T-helper 1 cell (primary cell): Measurements from ENCODE around the gene MCC.

ENCODE experiments used
- DNase-seq, 5 donors: peaks; one replicate each; pipeline ENCODE4 v3.0.0-alpha.2; 2012 to 2020

MCC gene

GRCh38 chr5:113268232-113268631 is 220.0 kb downstream of the MCC start:
- no peak for DNase-seq

DNA sequence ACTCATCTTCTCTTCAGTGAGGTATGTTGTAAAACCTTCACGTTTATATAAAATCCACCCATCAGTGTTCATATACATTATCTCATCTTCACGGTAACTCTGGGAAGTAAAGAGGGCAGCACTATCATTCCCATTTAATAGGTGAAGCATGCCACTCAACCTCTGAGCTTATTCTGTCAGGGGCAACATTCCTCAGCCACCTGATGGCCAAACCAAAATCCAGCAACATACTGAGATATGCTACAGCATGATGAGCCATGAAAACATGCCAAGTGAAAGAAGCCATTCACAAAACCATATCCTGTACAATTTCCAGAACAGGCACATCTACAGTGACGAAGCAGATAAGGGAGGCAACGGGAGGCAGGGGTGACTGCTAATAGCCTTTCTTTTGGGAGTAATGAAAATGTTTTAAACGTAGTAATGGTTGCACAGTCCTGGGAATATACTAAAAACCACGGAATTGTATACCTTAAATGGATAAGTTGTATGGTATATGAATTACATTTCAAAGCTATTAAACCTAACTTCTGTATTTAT is 220.8 kb downstream of the MCC start:
- no peak for DNase-seq

GRCh38 chr5:113266913-113267227 is 221.4 kb downstream of the MCC start:
- DNase-seq: no peak

GRCh38 chr5:113266227-113266912 is 221.9 kb downstream of the MCC start:
- DNase-seq: no peak

- no peak for DNase-seq
These were observed 223.1 kb downstream of the MCC start for GRCh38 chr5:113265190-113265589.

GRCh38 chr5:113264046-113264445 is 224.2 kb downstream of the MCC start:
- no peak for DNase-seq

DNA sequence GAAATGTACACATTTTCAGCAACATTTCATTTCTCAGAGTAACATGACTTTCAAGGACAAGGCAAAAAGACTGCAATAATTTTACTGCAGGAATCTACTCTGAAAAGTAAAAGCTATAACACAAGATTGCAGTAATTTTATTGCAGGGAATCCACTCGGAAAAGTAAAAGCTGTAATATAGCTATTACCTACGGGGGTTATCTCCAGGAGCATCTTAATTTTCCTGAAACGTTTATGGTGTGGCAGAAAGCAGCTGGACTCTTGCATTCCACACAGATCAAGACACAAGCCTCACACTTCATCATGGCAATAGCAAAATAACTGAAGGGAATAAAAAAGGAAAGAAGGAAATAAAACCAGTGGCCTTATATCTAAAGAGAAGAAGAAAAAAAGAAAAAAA is 224.7 kb downstream of the MCC start:
- no peak for DNase-seq

DNA sequence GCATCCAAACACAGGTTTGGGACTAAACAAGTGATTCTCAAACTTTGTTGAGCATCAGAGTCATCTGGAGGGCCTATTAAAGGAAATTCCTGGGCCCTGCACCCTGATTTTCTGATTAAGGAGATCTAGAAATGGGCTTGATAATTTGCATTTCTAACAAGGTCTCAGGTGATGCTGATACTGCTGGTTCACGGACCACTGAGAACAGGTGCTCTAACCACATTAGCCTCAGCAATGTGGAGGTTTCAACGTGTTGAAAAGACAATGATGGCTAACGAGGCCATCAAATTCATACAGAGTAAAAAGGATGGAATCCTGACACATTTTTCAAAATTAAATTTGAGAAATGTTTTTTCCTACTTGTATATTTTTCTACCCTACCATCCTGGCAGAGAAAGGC is 225.6 kb downstream of the MCC start:
- no peak for DNase-seq

DNA sequence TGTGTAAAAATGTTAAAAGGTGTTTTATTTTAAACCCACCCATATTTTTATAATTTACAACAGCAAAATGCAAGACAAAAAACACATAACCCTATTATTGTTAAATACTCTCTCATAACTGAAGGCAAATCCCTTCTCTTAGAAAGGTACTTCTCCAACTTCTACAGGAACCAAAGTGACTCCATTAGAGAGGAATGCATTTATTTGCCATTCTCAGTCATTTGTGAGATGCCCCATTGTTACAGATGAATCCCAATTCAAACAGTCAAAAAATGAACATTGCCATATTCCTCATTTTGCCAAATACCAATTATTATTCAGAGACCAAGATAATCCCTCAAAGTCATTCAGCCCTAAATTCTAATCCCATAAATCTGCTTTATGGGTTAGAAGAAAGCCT is 229.2 kb downstream of the MCC start:
- no peak for DNase-seq

GRCh38 chr5:113257545-113257944 is 230.7 kb downstream of the MCC start:
- DNase-seq: no peak

DNA sequence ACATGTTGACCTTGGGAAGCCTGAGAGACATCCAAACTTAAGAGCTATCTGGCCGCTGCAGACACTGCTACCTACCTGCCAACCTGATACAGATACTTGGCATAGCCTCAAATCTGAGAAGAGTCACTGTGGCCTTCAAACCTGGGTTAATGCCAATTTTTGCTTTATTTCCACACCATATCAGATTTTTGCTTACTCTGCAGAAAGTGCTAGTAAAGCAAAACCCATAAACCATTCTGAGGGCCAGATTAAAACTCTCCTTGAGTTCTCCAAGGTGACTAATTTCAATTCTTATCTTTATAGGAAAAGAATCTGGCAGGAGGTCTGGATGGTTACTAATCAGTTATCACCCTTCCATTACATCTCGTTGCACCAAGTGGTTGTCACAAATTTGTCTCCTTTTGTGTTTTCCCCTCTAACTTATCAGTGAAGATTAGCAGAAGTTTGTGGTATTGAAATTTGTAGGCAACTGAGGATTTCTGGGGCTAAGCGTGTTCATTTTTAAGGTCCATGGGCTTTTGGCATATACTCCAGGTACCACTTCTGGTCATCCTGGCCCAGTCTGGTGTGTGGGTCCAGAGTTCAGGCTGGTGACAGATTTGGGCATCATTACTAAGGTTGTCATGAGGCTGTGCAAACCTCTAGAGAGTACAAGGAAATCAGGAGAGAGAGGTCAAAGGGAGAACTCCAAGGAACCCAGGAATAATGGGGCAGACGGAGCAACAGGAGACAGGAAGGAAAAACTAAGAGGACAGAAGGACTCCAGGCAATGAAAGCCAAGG is 231.4 kb downstream of the MCC start:
- no peak for DNase-seq

DNA sequence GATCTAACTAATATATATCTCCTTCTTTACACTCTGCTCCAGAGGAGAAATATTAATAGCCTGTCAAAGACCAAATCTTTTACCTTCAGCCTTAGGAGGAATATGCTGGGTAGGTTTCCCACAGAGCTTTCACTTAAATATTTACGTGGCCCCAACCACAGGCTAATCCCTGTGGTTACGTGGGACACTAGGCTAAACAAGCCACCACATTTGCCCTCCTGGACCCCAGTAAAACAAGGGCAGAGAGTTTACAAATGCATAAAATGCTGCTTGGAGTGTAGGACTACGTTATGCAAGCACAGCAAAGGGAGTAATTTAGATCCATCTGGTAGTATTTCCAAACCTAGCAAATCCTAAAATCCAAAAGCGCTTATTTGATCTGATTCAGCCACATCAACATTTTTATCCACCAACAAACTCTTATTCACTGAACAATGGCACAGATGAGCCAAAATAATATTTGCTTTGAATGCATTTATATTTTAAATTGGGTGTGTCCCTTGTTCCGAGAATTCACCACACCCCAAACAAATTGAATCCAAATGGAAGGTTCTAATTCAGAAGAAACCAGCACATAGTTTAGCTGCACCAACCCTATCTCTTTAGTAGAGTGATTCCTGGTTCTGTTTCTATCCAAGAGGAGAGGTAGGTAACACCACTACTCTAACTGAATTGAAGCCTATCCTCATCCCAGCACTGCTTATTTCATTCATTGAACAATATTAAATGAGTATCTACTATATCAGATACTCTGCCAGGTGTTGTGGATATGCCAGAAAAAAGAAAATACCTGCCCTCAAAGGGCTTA is 232.5 kb downstream of the MCC start:
- no peak for DNase-seq

GRCh38 chr5:113255105-113255504 is 233.1 kb downstream of the MCC start:
- no peak for DNase-seq

DNA sequence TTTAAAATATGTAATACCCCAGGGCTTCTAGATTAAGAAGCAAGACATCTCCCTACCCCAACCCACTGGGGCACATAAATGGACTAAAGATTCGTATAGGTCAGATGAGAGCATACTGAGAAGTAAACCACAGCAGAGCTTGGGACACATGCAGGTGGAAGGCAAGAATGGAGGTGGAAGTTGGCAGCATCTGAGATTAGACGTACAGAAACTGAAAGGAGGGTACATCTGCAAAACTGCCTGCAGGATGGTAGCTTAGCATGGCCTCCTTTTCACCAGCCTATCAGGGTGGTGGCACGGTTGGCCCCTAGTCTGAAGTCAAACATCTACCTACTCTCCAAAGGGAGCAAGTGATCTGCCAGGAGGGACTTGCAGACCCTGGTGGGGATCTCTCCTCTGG is 235.2 kb downstream of the MCC start:
- no peak for DNase-seq

GRCh38 chr5:113252066-113252465 is 236.2 kb downstream of the MCC start:
- no peak for DNase-seq

DNA sequence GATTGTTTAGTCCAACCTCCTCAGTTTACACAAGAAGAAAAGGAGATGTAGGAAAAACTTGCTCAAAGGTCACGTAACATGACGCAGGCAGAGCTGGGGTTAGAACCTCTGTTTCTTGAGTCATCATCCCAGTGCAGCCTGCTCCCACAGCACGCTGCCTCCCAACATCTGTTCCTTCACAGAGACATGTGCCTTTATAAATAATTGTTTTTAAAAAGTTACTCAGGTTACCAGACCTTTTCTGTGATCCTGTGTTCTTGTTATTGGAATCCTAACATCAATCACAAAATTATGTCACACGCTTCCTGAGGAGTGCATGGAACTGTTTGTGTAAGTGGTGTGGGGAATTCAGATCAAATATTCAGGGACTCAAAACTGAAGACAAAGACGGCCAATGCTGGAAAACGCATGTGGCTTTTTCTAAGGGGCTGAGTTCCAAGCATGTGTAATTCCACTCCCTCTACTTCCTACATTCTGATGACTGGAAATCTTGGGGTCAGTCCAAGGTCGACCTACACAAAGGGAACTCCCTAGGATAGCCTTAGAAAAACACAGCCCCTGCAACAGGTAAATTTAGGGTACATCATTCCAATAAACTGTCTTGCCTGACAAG is 237.8 kb downstream of the MCC start:
- DNase-seq: no peak

DNA sequence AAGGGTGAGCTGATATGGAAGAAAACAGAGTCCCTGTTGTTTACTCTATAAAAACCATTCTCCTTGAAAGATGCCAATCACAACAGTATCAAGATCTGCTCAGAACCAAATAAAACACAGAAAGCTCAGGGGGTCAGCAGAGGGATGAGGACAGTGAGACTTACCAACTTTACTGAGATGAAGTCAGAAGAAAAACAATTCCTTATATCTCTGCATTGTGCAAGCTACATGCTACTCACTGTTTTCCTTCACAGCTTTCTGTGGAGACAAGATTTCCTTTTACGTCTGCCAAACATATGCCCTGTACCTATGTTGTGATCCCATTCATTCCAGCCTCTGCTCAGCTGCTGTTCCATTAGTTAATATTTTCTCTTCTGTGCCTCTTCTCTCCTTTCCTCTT is 239.0 kb downstream of the MCC start:
- DNase-seq: no peak

GRCh38 chr5:113246361-113246870 is 241.8 kb downstream of the MCC start:
- no peak for DNase-seq

- no peak for DNase-seq
These were observed 242.6 kb downstream of the MCC start for GRCh38 chr5:113245427-113246225.

GRCh38 chr5:113244966-113245365 is 243.3 kb downstream of the MCC start:
- DNase-seq: no peak

GRCh38 chr5:113243349-113243664 is 244.9 kb downstream of the MCC start:
- no peak for DNase-seq
